Prostate gland (tissue), 2 donors: ENCODE results near the gene HDGF.

ENCODE experiments used
- CTCF ChIP-seq, 4 experiments: fragments of 200-600 bp in 2 of 4; fragments of 450-650 bp in 2 of 4; sonication (generic) in 2 of 4; IDR thresholded peaks; 1 replicate in 3 of 4; 2 replicates in 1 of 4; pipeline ENCODE4 v1.5.1; 2016 to 2019; ENCODE audit warnings: antibody characterized with exemption in 4 of 4, mild to moderate bottlenecking in 2 of 4, moderate library complexity in 2 of 4
- POLR2A ChIP-seq: fragments of 450-650 bp; IDR thresholded peaks from one replicate; pipeline ENCODE4 v1.6.1; 2016; ENCODE audit warnings: antibody characterized with exemption, mild to moderate bottlenecking
- POLR2AphosphoS5 ChIP-seq: sonication (generic); formaldehyde crosslinking; IDR thresholded peaks from one replicate; pipeline ENCODE4 v1.6.1; 2017; ENCODE audit warnings: antibody characterized with exemption

DNA sequence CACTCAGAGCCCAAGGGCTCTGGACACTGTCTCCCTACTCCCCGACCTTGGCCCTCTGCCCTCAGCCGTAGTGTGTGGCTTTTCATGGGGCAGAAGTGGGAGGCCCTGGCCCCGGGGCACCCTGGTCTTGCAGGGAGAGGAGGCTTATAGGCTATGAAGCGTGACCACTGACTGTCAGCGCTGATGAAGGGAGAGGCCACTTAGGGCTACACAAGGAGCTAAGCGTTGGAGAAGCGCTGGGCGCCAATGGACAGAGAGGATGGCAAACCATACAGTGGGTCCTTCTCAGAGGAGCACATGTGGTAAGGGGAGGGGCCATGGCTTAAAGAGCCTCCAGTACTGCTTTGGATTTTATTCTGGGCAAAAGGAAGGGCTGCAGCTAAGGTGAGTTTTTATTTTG, 54.0 kb downstream of the HDGF start:
- TF ChIP-seq POLR2A (no peak), POLR2AphosphoS5 (no peak), CTCF (IDR thresholded peaks at IDR 0.05) (no peak)
